PC-3 (cell line): ENCODE measurements around the gene GPRIN1.

Experiments
- EZH2 ChIP-seq: fragments of 300-600 bp; sonication (generic); IDR thresholded peaks from one replicate; pipeline ENCODE4 v1.6.1; 2017; ENCODE audit warnings: antibody characterized with exemption, mild to moderate bottlenecking, low read length; ENCODE audit not compliant: unreplicated experiment
- EZH2phosphoT487 ChIP-seq: fragments of 300-600 bp; sonication (generic); IDR thresholded peaks from 2 replicates; pipeline ENCODE4 v1.6.1; 2018; ENCODE audit warnings: mild to moderate bottlenecking, antibody characterized with exemption, low read length, borderline replicate concordance
- TF ChIP-seq, protein P1 (sequence below): fragments of 300-600 bp; sonication (generic); conservative IDR thresholded peaks from 2 replicates; pipeline ENCODE4 v1.5.1; 2017; ENCODE audit warnings: antibody characterized with exemption, low read depth, mild to moderate bottlenecking, low read length

DNA sequence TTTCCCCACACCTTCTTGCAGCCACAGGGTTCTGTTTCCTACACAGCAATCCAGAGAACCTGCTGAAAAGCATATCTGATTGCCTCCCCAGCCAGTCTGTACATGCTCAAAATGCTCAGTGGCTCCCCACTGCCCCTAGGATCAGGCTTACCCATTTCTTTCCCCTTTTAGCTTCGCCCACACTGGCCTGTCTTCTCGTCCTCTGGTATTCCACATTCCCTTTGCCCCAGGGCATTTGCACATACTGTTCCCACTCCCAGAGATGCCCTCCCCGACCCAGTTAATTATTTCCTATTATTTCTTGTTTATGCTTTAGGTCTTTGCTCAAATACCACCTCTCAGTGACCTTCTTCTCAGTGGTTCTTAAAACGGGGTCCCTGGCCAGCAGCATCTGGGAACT lies 30.7 kb upstream of the GPRIN1 start:
- TF ChIP-seq, protein P1, sequence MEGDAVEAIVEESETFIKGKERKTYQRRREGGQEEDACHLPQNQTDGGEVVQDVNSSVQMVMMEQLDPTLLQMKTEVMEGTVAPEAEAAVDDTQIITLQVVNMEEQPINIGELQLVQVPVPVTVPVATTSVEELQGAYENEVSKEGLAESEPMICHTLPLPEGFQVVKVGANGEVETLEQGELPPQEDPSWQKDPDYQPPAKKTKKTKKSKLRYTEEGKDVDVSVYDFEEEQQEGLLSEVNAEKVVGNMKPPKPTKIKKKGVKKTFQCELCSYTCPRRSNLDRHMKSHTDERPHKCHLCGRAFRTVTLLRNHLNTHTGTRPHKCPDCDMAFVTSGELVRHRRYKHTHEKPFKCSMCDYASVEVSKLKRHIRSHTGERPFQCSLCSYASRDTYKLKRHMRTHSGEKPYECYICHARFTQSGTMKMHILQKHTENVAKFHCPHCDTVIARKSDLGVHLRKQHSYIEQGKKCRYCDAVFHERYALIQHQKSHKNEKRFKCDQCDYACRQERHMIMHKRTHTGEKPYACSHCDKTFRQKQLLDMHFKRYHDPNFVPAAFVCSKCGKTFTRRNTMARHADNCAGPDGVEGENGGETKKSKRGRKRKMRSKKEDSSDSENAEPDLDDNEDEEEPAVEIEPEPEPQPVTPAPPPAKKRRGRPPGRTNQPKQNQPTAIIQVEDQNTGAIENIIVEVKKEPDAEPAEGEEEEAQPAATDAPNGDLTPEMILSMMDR, result no peak
- TF ChIP-seq EZH2phosphoT487 (no peak), EZH2 (no peak)
